ENCODE data around the gene C2orf69.

C2orf69 gene

DNA sequence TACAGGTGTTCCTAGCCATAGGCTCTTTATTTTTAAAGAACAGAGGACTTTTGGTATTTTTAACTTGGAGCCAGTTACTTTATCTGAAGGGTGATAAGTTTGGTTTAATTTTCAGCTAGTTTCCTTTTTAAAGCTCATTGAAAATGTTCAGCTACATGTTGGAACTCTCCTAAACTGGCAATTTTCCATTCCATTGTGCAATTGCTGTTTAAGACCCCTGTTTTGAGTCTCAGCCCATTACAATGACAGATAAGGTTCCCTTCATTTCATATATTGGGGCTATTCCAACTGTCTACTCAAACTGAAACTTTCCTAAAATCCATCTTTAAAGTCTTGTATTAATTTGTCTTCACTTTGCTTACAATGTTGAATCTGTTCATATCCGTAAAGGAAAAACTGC is 55.9 kb downstream of the C2orf69 start:
- DNase-seq (ENCODE audit: low read depth in 2 of 2), result no peak

DNA sequence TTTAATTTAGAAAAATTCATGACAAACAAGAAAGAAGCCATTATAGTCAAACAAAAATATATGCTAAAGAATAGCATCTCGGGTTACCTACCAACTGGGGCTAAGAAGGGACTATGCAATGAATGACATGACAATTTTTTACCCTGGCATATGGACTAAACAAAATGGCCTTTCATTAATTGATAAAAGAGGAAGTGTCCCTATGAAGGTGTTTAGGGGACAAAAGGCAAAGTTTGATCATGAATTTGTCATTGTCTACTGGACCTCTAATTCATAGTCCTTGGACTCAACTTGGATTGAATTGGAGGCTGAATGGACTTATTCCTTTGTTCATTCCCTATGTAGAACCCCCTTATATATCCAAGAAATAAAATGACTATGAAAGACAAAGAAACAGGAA is 57.0 kb downstream of the C2orf69 start:
- no peak for DNase-seq (ENCODE audit: low read depth in 2 of 2)

- DNase-seq (ENCODE audit: low read depth in 2 of 2), result no peak
Observed at GRCh38 chr2:199972088-199972626, 61.1 kb downstream of the C2orf69 start.

- no peak for DNase-seq (ENCODE audit: low read depth in 2 of 2)
Observed at GRCh38 chr2:199973703-199974102, 62.6 kb downstream of the C2orf69 start.

DNA sequence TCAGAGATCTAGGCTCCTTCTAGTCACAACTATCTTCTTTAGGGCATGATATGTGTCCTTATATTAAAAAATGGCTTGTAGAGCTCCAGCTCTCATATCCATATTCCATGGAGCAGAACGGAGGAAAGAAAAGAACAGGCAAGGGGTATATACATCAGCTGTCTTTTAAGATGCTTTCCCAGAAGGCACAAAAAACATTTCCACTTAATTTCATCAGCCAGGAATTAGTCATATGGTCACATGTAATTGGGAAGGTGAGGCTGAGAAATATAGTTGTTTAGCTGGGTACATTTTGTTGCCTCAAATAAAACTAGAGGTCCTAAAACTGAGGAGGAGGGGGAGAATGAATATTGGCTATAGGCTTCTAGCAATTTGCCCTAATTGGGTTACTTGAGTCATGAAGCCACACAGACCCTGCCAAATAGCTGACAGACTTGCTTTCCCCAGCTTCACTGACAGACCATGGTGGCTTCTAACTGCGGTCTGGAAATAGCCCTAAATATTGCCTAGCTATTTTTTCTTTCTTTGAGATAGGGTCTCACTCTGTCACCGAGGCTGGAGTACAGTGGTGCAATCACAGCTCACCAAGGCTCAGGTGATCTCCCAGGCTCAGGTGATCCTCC is 64.3 kb downstream of the C2orf69 start:
- no peak for DNase-seq (ENCODE audit: low read depth in 2 of 2)
